HTERT RPE-1 (cell line): Measurements from ENCODE around the gene PC.
"Not testable (repeated sequence)": the region's sequence is repeated elsewhere in the genome, so short reads cannot be mapped to it uniquely, and the experiment has no call there.

Experiments
- in situ Hi-C: fragments of 300-500 bp; cut with MboI; formaldehyde crosslinking; loops from 4 replicates; pipeline ENCODE4 v1.14.3; 2020; ENCODE audit warnings: low sequenced_read_pairs

Gene PC

GRCh38 chr11:66814678-66815077 is 143.5 kb downstream of the PC start:
- in situ Hi-C loops, result no loop called here

GRCh38 chr11:66810576-66811185 is 147.5 kb downstream of the PC start:
- in situ Hi-C loops, result no loop called here

GRCh38 chr11:66809592-66809991 is 148.6 kb downstream of the PC start:
- in situ Hi-C loops, result no loop called here

GRCh38 chr11:66800720-66801428 is 157.3 kb downstream of the PC start:
- in situ Hi-C loops, result no loop called here

- in situ Hi-C loops, result not testable (repeated sequence)
Measured at GRCh38 chr11:66799815-66800214, 158.4 kb downstream of the PC start.
